ENCODE data around the gene SFMBT1.

DNA sequence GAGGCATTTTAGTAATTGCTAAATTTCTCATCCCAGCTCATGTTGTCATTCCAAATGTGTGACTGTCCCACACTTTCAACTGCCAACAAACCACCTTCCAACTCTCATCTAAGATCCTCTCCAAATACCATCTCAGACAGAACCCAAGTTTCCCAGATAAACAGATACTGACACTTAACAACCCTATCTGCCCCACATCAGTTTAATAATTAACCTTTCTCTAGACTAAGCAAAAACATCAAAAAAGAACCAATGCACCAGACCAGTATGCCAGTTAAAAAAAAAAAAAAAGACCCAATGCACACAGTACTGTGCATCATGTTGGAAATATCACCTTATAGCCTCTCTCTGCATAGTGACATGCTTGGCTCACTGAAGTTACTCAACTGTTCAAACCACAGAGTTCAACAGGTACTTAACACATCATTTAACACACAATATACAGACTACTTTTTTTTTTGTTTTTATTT, 5.5 kb downstream of the SFMBT1 start:
- TF ChIP-seq, protein P1, sequence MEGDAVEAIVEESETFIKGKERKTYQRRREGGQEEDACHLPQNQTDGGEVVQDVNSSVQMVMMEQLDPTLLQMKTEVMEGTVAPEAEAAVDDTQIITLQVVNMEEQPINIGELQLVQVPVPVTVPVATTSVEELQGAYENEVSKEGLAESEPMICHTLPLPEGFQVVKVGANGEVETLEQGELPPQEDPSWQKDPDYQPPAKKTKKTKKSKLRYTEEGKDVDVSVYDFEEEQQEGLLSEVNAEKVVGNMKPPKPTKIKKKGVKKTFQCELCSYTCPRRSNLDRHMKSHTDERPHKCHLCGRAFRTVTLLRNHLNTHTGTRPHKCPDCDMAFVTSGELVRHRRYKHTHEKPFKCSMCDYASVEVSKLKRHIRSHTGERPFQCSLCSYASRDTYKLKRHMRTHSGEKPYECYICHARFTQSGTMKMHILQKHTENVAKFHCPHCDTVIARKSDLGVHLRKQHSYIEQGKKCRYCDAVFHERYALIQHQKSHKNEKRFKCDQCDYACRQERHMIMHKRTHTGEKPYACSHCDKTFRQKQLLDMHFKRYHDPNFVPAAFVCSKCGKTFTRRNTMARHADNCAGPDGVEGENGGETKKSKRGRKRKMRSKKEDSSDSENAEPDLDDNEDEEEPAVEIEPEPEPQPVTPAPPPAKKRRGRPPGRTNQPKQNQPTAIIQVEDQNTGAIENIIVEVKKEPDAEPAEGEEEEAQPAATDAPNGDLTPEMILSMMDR (conservative IDR thresholded peaks at IDR 0.05): no peak
- no peak for TF ChIP-seq EZH2 (IDR thresholded peaks at IDR 0.05; ENCODE audit: low read depth)

All from PC-9 (cell line).